Right renal pelvis (tissue), 4 donors: Measurements from ENCODE around the gene MICAL1. TPM values are rescaled to one million over a fixed set of nuclear protein-coding genes. Genes with fewer than 3 reads are reported as not detected.

ENCODE experiments used
- DNase-seq, 4 donors: peaks; one replicate each; pipeline ENCODE4 v3.0.0-alpha.2; 2013; ENCODE audit warnings: low read depth in 4 of 4, low spot score in 3 of 4, missing footprints in 1 of 4
- polyA plus RNA-seq, 4 donors: library from polyadenylated mRNA; unstranded; fragments of 120-200 nt; gene quantifications; one replicate each; pipeline ENCODE4 v1.2.1, GENCODE V29; 2013; ENCODE audit not compliant: insufficient read length in 4 of 4

MICAL1 gene
- polyA plus RNA-seq, 4 donors = 20.0 to 31.2 (median 26.7) TPM

- DNase-seq = no peak
Observed at GRCh38 chr6:109456111-109456583, 575 bp upstream of the MICAL1 start.

GRCh38 chr6:109454496-109455436 is 806 bp downstream of the MICAL1 start:
- no peak for DNase-seq

- DNase-seq = no peak
Observed at GRCh38 chr6:109453594-109454495, 1.7 kb downstream of the MICAL1 start.

- DNase-seq = no peak
Observed at GRCh38 chr6:109453156-109453555, 2.4 kb downstream of the MICAL1 start.

GRCh38 chr6:109452181-109452580 is 3.4 kb downstream of the MICAL1 start:
- no peak for DNase-seq

- no peak for DNase-seq
Observed at GRCh38 chr6:109451376-109451775, 4.2 kb downstream of the MICAL1 start.

GRCh38 chr6:109450801-109451200 is 4.8 kb downstream of the MICAL1 start:
- no peak for DNase-seq

- DNase-seq = no peak
Observed at GRCh38 chr6:109449795-109450673, 5.5 kb downstream of the MICAL1 start.

- no peak for DNase-seq
Observed at GRCh38 chr6:109449064-109449794, 6.3 kb downstream of the MICAL1 start.

GRCh38 chr6:109448615-109449014 is 7.0 kb downstream of the MICAL1 start:
- no peak for DNase-seq

- no peak for DNase-seq
Observed at GRCh38 chr6:109447878-109448555, 7.6 kb downstream of the MICAL1 start.

GRCh38 chr6:109447087-109447486 is 8.5 kb downstream of the MICAL1 start:
- no peak for DNase-seq

GRCh38 chr6:109446541-109446940 is 9.0 kb downstream of the MICAL1 start:
- no peak for DNase-seq

- DNase-seq = no peak
Observed at GRCh38 chr6:109446072-109446471, 9.5 kb downstream of the MICAL1 start.

GRCh38 chr6:109445382-109445781 is 10.2 kb downstream of the MICAL1 start:
- DNase-seq = no peak

- DNase-seq = no peak
Observed at GRCh38 chr6:109443425-109443950, 12.1 kb downstream of the MICAL1 start.

GRCh38 chr6:109442393-109442924 is 13.1 kb downstream of the MICAL1 start:
- DNase-seq = no peak

- no peak for DNase-seq
Observed at GRCh38 chr6:109441069-109441816, 14.3 kb downstream of the MICAL1 start.
